ENCODE results near the gene RAB40C. TPM values are rescaled to one million over a fixed set of nuclear protein-coding genes. Genes with fewer than 3 reads are reported as not detected.

The RAB40C gene
- total and polyA plus RNA-seq, 9 of the 15 experiments (the other 6 are each of a cell fraction or from before 2014, with no cell fraction given), result 0.17 to 23.4 (median 8.7) TPM

DNA sequence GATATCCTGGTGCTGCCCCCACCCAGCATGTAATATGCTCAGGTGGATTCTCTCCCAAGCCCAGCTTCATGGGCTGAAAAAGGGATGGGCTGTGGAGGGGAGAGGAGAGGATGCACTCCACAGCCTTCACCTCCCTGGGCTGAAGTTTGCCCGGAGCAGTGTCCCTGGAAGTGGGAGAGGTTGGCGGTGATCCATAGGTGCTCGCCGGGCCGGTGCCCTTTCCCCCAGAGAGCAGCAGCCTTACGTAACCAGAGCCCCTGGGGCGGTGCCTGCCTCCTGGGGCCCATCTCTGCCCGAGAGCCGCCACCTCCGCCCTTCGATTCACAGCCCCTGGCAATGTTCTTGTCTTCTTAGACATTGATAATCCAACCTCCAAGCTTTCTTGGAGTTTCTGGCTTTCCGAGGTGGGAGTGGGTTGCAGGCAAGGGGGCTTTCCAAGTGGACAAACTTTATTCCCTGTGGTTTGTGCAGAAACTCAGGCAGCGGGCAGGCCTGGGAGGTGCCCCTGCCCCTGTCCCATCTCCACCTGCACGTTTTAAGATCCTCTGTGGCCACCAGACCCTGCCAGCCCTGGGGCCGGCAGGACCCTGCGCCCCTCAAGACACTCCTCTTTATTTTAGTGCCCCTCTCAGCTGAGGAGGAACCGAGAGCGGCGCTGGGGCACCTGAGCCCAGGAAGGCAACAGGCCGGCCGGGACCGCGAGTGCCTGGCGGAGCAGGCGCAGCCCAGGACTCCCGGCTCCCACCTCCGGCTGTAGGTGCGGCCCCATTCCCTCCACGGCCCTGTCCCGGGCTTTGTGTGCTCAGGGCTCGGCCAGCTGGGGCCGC lies 56.2 kb downstream of the RAB40C start:
- ChIA-PET CTCF (ENCODE audit: low intra/inter-chr PET ratio) (no interaction called here), POLR2A (interaction anchor here (0.6 kb wide), 1 partner anchor 88 kb away, joined by 3 read pairs; no protein-coding TSS in a partner anchor)
- no peak overlapping the region for H3K27ac ChIP-seq (ENCODE audit: extremely low read depth, low read depth, low read length)
- peaks cover 4 to 88% of the 10 kb centered on the region in 2 experiments; a peak in 3 of 5 replicates for H3K4me1 ChIP-seq (replicated peaks in 1 of 2; ENCODE audit: control insufficient read depth in 2 of 2, insufficient read depth in 2 of 2, low read length in 2 of 2)
- TF ChIP-seq RBFOX2 (IDR thresholded peaks at IDR 0.05; ENCODE audit: low read depth, low read length), result peak; percentile 12; the same call in 1 of the 2 replicates
- peak; percentile 47 for TF ChIP-seq POLR2G (IDR thresholded peaks at IDR 0.05; ENCODE audit: low read depth, low read length)
- TF ChIP-seq ZNF197 (CRISPR knock-in tag; IDR thresholded peaks at IDR 0.05; ENCODE audit: low read depth), result no peak
- no peak for DNase-seq (ENCODE audit: extremely low read depth in 1 of 4, low spot score in 3 of 4)
- H3K9ac ChIP-seq (ENCODE audit: insufficient read depth in 1 of 2, low read depth in 2 of 2, low read length in 2 of 2), result peak overlapping the region in 1 of 2 experiments; percentile 85; a peak in 1 of 4 replicates
- 93% methylated on average over 19 of the region's 32 CpGs for WGBS (ENCODE audit: insufficient coverage, low coverage, missing lambda C conversion rate)
- H2AFZ ChIP-seq (ENCODE audit: low read depth, low read length), result no peak overlapping the region
- no peaks in the 10 kb centered on the region for H3K9me1 ChIP-seq (ENCODE audit: control insufficient read depth, insufficient read depth, low read length)
- H3K4me3 ChIP-seq, result no peak overlapping the region
- intact Hi-C loops (cut with micrococcal nuclease), result no loop called here
- in situ Hi-C loops (cut with MboI), result no loop called here
- no peak for ATAC-seq
- peaks cover 51% of the 10 kb centered on the region; the same call in 2 of the 3 replicates for H3K36me3 ChIP-seq (ENCODE audit: control insufficient read depth, insufficient read depth, low read length)
- H3K27me3 ChIP-seq (ENCODE audit: control insufficient read depth in 2 of 2, insufficient read depth in 2 of 2, low read length in 2 of 2), result no peaks in the 10 kb centered on the region
- no peak for FAIRE-seq
- no peaks in the 10 kb centered on the region for H3K9me3 ChIP-seq (replicated peaks; ENCODE audit: control insufficient read depth, insufficient read depth, low read depth, low read length)
- no TSS peak for BruUV-seq (replicated peaks)
- H4K20me1 ChIP-seq (replicated peaks; ENCODE audit: control insufficient read depth, insufficient read depth, low read length), result no peaks in the 10 kb centered on the region
- H3K79me2 ChIP-seq (ENCODE audit: control insufficient read depth, insufficient read depth, low read length), result peaks cover 52% of the 10 kb centered on the region
- no peak overlapping the region for H3K4me2 ChIP-seq (ENCODE audit: insufficient read depth, low read length)

DNA sequence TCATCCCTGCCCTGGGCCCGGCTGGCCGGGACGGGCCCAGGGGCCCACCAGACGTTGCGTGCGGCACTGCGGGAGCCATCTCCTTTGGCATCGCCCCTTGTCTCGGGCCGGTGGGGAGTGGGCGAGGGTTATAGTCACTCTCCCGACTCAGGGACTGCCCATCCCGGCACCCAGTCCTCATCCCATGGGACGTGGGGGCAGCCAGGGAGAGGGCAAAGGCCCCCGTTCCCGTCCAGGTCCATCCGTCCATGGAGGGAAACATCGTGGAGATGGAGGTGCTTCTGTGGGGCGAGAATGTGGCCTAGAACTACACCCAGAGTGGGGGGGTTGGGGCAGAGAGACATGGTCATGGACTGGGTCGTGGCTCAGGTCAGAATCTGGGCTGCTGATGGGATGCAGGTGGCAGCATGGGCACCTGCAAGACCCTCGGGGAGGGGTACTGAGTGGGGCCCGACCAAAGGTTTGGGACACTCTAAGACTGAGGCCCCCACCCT lies 56.9 kb downstream of the RAB40C start:
- Histone ChIP-seq H3K4me1 (replicated peaks in 1 of 2; ENCODE audit: control insufficient read depth in 2 of 2, insufficient read depth in 2 of 2, low read length in 2 of 2) (peaks cover 4 to 88% of the 10 kb centered on the region in 2 experiments; a peak in 3 of 5 replicates), H3K36me3 (ENCODE audit: control insufficient read depth, insufficient read depth, low read length) (peaks cover 51% of the 10 kb centered on the region; the same call in 2 of the 3 replicates), H3K9me3 (replicated peaks; ENCODE audit: control insufficient read depth, insufficient read depth, low read depth, low read length) (no peaks in the 10 kb centered on the region), H3K27me3 (ENCODE audit: control insufficient read depth in 2 of 2, insufficient read depth in 2 of 2, low read length in 2 of 2) (no peaks in the 10 kb centered on the region), H3K9ac (ENCODE audit: insufficient read depth in 1 of 2, low read depth in 2 of 2, low read length in 2 of 2) (peak overlapping the region in 1 of 2 experiments; percentile 26; a peak in 1 of 4 replicates), H4K20me1 (replicated peaks; ENCODE audit: control insufficient read depth, insufficient read depth, low read length) (no peaks in the 10 kb centered on the region), H3K27ac (ENCODE audit: extremely low read depth, low read depth, low read length) (no peak overlapping the region), H2AFZ (ENCODE audit: low read depth, low read length) (no peak overlapping the region), H3K79me2 (ENCODE audit: control insufficient read depth, insufficient read depth, low read length) (peaks cover 45% of the 10 kb centered on the region), H3K4me2 (ENCODE audit: insufficient read depth, low read length) (no peak overlapping the region), H3K4me3 (no peak overlapping the region), H3K9me1 (ENCODE audit: control insufficient read depth, insufficient read depth, low read length) (no peaks in the 10 kb centered on the region)
- ChIA-PET POLR2A (no interaction called here), CTCF (ENCODE audit: low intra/inter-chr PET ratio) (no interaction called here)
- ATAC-seq (no peak), DNase-seq (ENCODE audit: extremely low read depth in 1 of 4, low spot score in 3 of 4) (no peak), FAIRE-seq (no peak)
- no TSS peak for BruUV-seq (replicated peaks)
- intact Hi-C loops (cut with micrococcal nuclease), result no loop called here
- in situ Hi-C loops (cut with MboI), result no loop called here
- 90% methylated on average over 17 of the region's 22 CpGs for WGBS (ENCODE audit: insufficient coverage, low coverage, missing lambda C conversion rate)
- TF ChIP-seq, protein P1, sequence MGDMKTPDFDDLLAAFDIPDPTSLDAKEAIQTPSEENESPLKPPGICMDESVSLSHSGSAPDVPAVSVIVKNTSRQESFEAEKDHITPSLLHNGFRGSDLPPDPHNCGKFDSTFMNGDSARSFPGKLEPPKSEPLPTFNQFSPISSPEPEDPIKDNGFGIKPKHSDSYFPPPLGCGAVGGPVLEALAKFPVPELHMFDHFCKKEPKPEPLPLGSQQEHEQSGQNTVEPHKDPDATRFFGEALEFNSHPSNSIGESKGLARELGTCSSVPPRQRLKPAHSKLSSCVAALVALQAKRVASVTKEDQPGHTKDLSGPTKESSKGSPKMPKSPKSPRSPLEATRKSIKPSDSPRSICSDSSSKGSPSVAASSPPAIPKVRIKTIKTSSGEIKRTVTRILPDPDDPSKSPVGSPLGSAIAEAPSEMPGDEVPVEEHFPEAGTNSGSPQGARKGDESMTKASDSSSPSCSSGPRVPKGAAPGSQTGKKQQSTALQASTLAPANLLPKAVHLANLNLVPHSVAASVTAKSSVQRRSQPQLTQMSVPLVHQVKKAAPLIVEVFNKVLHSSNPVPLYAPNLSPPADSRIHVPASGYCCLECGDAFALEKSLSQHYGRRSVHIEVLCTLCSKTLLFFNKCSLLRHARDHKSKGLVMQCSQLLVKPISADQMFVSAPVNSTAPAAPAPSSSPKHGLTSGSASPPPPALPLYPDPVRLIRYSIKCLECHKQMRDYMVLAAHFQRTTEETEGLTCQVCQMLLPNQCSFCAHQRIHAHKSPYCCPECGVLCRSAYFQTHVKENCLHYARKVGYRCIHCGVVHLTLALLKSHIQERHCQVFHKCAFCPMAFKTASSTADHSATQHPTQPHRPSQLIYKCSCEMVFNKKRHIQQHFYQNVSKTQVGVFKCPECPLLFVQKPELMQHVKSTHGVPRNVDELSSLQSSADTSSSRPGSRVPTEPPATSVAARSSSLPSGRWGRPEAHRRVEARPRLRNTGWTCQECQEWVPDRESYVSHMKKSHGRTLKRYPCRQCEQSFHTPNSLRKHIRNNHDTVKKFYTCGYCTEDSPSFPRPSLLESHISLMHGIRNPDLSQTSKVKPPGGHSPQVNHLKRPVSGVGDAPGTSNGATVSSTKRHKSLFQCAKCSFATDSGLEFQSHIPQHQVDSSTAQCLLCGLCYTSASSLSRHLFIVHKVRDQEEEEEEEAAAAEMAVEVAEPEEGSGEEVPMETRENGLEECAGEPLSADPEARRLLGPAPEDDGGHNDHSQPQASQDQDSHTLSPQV (IDR thresholded peaks at IDR 0.05), result no peak
- TF ChIP-seq SUPT5H (IDR thresholded peaks at IDR 0.05) (0 out of 2 replicates have a peak, but pooled peaks have one; percentile 16), POLR2G (IDR thresholded peaks at IDR 0.05; ENCODE audit: low read depth, low read length) (peak; percentile 5), RBFOX2 (IDR thresholded peaks at IDR 0.05; ENCODE audit: low read depth, low read length) (0 out of 2 replicates have a peak, but pooled peaks have one; percentile 13), BRD4 (IDR thresholded peaks at IDR 0.05) (no peak)
